Motor neuron (in vitro differentiated cells): ENCODE data around the gene CLIC1. TPM values are rescaled to one million over a fixed set of nuclear protein-coding genes. Genes with fewer than 3 reads are reported as not detected.
A peak's percentile ranks its signal among the peaks of the same experiment; 100 is the strongest.

Experiments
- ATAC-seq, 8 experiments: fragments of 200-7000 bp; cut with Tn5 transposase; replicated peaks in 6 of 8; 2 replicates each; pipeline ENCODE4 v1.8.0; 2021; ENCODE audit warnings: mild to moderate bottlenecking in 8 of 8, moderate library complexity in 8 of 8
- H3K27ac ChIP-seq, 2 donors: fragments of 250-450 bp; sonication (Bioruptor Pico); 2 replicates each; pipeline ENCODE4 v1.9.0; 2021; ENCODE audit warnings: antibody characterized with exemption in 2 of 2, mild to moderate bottlenecking in 2 of 2, moderate library complexity in 1 of 2
- H3K4me1 ChIP-seq, 2 donors: fragments of 250-450 bp; sonication (Bioruptor Pico); replicated peaks in 1 of 2; 2 replicates each; pipeline ENCODE4 v1.6.1; 2021; ENCODE audit warnings: antibody characterized with exemption in 2 of 2, mild to moderate bottlenecking in 2 of 2, moderate library complexity in 1 of 2
- H3K4me3 ChIP-seq, 5 donors: fragments of 250-450 bp; sonication (Bioruptor Pico); 2 replicates each; pipeline ENCODE4 v1.9.0; 2021; ENCODE audit warnings: antibody characterized with exemption in 5 of 5, mild to moderate bottlenecking in 5 of 5, moderate library complexity in 4 of 5
- WGBS, 10 experiments: fragments of 450-650 bp; shearing (Covaris generic); methylation state at CpG; one replicate each; pipeline ENCODE4 v1.0.0; 2022; 5-methylcytosine and 5-hydroxymethylcytosine counted together
- in situ Hi-C, 9 experiments: fragments of 400-800 bp; cut with MboI; loops; one replicate each; pipeline ENCODE4 v1.15.0; 2021; ENCODE audit warnings: low sequenced_read_pairs in 9 of 9, low pct_unique_long_range_greater_than_20kb in 2 of 9; ENCODE audit not compliant: unreplicated experiment in 9 of 9
- total RNA-seq, 8 experiments: library from RNA; unstranded; fragments of 300-600 nt; gene quantifications; 2 replicates each; pipeline versions ENCODE4 v1.2.3 to v1.2.4, GENCODE V29; 2022

The CLIC1 gene
- total RNA-seq, 8 experiments from 2014 or later, result 73.5 to 627 (median 176) TPM

- peak overlapping the region; percentile 76 to 77 for H3K27ac ChIP-seq
- H3K4me3 ChIP-seq, result peak overlapping the region; percentile 67 to 92 (median 91)
- peaks cover 20 to 22% of the 10 kb centered on the region in 2 donors for H3K4me1 ChIP-seq
- in situ Hi-C loops, result no loop called here
- peak; percentile 33 to 82 (median 78) for ATAC-seq
- WGBS, 10 experiments, result 5 to 20% (median 13%) methylated on average over 1 to 18 of the region's 46 CpGs; no CpG with 5 or more reads in 7 of the 10 experiments
Observed at GRCh38 chr6:31729979-31730630, 6.2 kb downstream of the CLIC1 start.

- peak overlapping the region; percentile 76 to 77 for H3K27ac ChIP-seq
- in situ Hi-C loops, result no loop called here
- H3K4me3 ChIP-seq, result peak overlapping the region; percentile 67 to 92 (median 91)
- peak; percentile 76 to 88 (median 82) for ATAC-seq
- H3K4me1 ChIP-seq, result peaks cover 16 to 19% of the 10 kb centered on the region in 2 donors
- 0 to 5% methylated on average over 1 to 4 of the region's 29 CpGs; no CpG with 5 or more reads in 8 of the 10 experiments for WGBS, 10 experiments
Observed at GRCh38 chr6:31729515-31729978, 6.8 kb downstream of the CLIC1 start.

DNA sequence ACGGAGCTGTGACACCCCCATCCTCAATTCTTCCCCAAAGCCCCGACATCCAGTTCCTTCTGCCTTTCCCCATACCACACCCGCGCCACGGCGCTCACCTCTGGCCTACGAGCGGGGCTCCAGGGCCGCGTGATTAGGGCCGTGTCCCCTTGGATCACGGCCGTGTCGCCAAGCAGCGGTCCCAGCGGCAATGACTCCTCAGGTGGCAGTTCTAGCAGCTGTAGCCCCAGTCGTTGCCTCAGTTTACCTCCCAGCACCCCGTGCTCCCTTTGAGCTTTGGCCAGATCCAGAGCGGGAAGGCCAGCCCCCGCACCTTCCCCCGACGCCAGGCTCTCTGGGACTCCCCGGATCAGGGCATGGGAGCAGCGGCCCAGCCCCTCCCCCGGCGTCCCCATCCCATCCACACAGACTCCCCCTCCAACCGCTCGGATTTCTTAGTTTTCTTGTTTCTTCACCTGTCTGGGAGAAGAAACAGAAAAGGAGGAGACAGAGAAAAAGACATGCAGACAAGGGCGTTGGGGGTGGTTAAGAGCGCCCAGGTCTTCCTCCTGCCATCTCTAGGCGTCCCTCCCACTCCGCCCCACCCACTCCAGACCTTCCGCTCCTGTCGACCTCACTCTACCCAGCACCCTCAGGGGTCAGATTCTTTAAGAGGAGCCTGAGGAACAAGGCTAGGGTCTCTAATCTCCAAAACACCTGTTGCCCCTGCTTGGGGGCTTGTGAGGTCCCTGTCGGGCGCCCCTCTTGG, 7.4 kb downstream of the CLIC1 start, which contains the start of gene DDAH2:
Gene DDAH2 (minus strand): TSS at position 533 of the 748 bp plus-strand sequence. CDS start 138 bp downstream, at position 395.
- Histone ChIP-seq H3K27ac (peak within 1 kb of the TSS; percentile 76 to 77), H3K4me1 (peaks cover 12 to 13% of the 10 kb centered on the region in 2 donors), H3K4me3 (peak within 1 kb of the TSS; percentile 67 to 92 (median 91))
- in situ Hi-C loops, result no loop called here
- 0 to 64% (median 20%) methylated on average over 1 to 12 of the region's 36 CpGs; no CpG with 5 or more reads in 3 of the 10 experiments for WGBS, 10 experiments
- peak in 3 of 8 experiments; percentile 25 to 31 (median 25) for ATAC-seq

DNA sequence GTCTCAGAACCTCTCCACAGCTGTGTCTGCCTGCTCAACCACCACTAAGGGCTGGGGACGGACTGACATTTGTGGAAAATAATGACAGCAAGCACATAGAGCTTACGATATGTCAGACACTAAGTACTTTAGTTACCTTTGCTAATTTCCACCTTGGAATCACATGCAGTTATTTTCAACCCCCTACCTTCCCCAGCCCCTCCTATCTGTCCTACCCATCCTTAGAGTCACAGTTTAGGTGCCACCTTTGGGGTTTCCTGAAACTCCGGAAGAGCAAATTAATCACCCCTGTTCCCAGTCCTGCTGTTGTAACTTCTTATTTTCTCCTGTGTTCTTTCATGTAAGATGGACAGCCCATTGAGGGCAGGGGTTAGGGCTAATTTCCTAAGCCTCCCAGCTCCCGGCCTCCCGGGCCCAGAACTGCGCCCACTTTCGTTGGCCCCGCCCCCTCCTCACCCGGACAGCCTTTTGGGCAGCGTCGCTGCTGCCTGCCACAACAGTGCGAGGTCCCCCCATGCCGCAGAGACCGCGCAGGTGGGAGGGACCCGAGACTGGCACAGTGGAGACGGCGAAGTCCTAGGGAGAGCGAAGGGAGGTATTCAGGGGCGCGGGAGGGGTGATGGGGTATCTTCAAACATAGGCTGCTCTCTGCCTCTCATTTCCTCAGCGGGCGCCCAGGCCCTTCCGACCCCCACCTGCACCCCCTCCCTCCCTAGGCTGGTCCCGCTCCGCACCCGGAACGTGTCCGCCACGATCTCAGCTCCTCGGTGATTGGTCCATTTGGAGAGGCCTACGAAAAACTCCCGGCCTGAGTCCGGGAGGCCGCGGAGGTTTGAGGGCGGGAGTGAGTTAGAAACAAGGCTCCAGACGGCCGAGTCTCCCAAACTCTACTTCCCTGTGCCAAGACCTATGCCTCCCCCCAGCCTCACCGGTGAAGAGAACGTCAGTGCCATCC, 8.3 kb downstream of the CLIC1 start:
- H3K4me3 ChIP-seq, result no peak overlapping the region
- 30 to 100% (median 96%) methylated on average over 1 to 18 of the region's 41 CpGs; no CpG with 5 or more reads in 3 of the 10 experiments for WGBS, 10 experiments
- in situ Hi-C loops, result no loop called here
- ATAC-seq, result no peak
- peaks cover 12% of the 10 kb centered on the region in 2 donors for H3K4me1 ChIP-seq
- H3K27ac ChIP-seq, result no peak overlapping the region

DNA sequence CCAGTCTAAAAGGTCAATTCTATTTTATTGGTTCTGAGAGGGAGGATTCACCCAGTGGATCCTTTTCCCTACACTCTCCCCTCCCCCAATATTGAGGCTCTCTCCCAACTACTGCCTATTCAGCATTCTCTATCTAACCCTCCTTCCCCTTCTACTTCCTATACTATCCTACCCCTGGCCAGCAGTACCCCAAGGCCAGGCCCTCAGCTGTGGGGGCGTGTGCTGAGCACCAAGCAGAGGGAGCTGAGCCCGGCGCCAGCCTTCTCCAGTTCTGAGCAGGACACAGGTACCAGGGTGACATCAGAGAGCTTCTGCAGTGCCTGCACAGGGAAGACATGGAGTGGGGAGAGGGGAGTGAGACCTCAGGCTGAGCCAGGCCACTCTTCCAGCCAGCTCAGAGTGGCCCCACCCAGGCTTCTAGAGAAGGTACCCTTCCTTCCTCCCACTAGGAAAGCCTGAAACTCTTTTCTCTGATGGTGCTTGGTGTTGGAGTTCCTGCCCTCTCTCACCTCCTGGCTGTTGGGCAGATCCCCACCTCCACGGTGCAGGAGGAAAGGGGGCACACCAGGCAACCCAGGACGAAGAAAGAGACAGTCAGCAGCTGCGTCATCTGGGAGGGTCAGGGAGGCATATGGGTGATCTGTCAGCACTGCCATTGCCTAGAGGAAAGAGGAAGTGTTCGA, 9.2 kb downstream of the CLIC1 start:
- no peak for ATAC-seq
- in situ Hi-C loops, result no loop called here
- H3K4me3 ChIP-seq, result no peak overlapping the region

DNA sequence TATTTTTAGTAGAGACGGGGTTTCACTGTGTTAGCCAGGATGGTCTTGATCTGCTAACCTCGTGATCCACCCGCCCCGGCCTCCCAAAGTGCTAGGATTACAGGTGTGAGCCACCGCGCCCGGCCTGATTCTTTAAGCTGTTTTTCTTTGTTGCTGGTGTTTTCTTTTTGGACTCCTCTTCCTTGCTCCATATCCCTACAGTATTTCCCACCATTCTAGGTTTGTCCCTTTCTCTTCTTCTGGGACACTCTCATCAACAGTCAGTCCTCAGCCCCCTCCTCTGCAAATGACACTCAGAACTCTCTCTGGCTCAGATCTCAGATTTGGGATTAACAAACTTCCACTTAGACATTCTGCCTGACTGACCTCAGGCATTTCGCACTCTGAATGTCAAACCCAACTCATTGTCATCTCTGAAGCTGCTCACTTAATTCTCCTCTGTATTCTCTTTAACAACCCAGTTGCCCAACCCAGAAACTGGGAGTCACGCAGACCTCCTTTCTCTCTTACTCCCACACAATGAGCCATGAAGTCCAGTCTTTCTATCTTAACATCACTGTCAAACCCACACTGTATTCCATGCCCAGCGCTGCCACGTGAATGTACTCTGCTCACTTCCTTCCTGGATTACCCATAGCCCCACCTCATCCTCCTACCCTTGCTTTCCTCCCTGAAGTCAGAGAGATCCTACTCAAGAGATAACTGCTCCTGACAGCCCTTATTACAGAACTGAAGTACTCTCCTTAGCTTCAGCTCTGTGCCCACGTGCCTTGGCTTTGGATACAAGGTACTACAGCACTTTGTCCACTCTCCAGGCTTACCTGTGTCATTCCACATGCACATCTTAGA, 10.6 kb downstream of the CLIC1 start:
- 83 to 100% (median 93%) methylated on average over 1 to 11 of the region's 12 CpGs for WGBS, 10 experiments
- H3K27ac ChIP-seq, result no peak overlapping the region
- in situ Hi-C loops, result no loop called here
- no peak for ATAC-seq
- no peak overlapping the region for H3K4me3 ChIP-seq
- H3K4me1 ChIP-seq, result peaks cover 8 to 12% of the 10 kb centered on the region in 2 donors

More for the DNA sequence above, 9.2 kb downstream of the CLIC1 start:
- Histone ChIP-seq H3K27ac (no peak overlapping the region), H3K4me1 (peaks cover 12% of the 10 kb centered on the region in 2 donors)
- 80 to 100% (median 90%) methylated on average over 2 to 3 of the region's 7 CpGs; no CpG with 5 or more reads in 5 of the 10 experiments for WGBS, 10 experiments

- in situ Hi-C loops, result no loop called here
- WGBS, 10 experiments, result 56 to 94% (median 83%) methylated on average over 1 to 13 of the region's 25 CpGs; no CpG with 5 or more reads in 5 of the 10 experiments
- ATAC-seq, result peak in 5 of 8 experiments; percentile 13 to 27 (median 26)
- H3K4me1 ChIP-seq, result peaks cover 4 to 8% of the 10 kb centered on the region in 2 donors
- no peak overlapping the region for H3K4me3 ChIP-seq
- no peak overlapping the region for H3K27ac ChIP-seq
Observed at GRCh38 chr6:31723980-31724691, 12.2 kb downstream of the CLIC1 start.

DNA sequence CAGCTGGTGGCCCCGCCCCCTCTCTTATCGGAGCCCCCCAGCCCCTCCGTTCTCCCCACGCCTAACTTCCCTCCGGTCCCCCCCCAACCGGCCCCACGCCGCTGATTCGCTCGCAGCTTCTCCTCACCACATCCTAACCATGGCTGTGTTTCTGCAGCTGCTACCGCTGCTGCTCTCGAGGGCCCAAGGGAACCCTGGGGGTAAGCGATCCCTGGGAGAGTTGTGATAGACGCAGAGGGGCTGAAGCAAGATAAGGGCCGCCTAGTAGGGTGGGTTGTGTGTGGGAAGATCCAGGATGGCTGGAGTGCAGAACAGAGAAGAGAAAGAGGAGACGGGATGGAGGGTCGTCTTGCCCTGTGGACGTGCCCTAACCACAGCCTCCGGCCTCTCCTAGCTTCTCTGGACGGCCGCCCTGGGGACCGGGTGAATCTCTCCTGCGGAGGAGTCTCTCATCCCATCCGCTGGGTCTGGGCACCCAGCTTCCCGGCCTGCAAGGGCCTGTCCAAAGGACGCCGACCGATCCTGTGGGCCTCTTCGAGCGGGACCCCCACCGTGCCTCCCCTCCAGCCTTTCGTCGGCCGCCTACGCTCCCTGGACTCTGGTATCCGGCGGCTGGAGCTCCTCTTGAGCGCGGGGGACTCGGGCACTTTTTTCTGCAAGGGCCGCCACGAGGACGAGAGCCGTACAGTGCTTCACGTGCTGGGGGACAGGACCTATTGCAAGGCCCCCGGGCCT, 12.9 kb downstream of the CLIC1 start, which contains the start of gene MPIG6B:
Gene MPIG6B (plus strand): TSS at position 129 of the 735 bp plus-strand sequence. CDS start 11 bp downstream, at position 140.
- 50 to 96% (median 81%) methylated on average over 2 to 10 of the region's 46 CpGs; no CpG with 5 or more reads in 6 of the 10 experiments for WGBS, 10 experiments
- Histone ChIP-seq H3K27ac (no peak within 1 kb of the TSS), H3K4me1 (peaks cover 0 to 3% of the 10 kb centered on the region in 2 donors), H3K4me3 (no peak within 1 kb of the TSS)
- ATAC-seq, result peak in 5 of 8 experiments; percentile 5 to 26 (median 18)
- in situ Hi-C loops, result no loop called here

GRCh38 chr6:31722173-31722572, 14.2 kb downstream of the CLIC1 start:
- 40 to 100% (median 91%) methylated on average over 1 to 3 of the region's 3 CpGs; no CpG with 5 or more reads in 7 of the 10 experiments for WGBS, 10 experiments
- in situ Hi-C loops, result no loop called here
- ATAC-seq, result no peak
- Histone ChIP-seq H3K4me3 (no peak overlapping the region), H3K27ac (no peak overlapping the region), H3K4me1 (no peaks in the 10 kb centered on the region)

GRCh38 chr6:31721351-31722020, 14.8 kb downstream of the CLIC1 start, which contains the start of gene LY6G6C:
Gene LY6G6C (minus strand): TSS chr6:31721746. CDS start chr6:31721679, 67 bp downstream.
- no peak within 1 kb of the TSS for H3K27ac ChIP-seq
- peak in 1 of 8 experiments; percentile 70 for ATAC-seq
- 17 to 90% (median 40%) methylated on average over 1 to 2 of the region's 4 CpGs; no CpG with 5 or more reads in 5 of the 10 experiments for WGBS, 10 experiments
- in situ Hi-C loops, result no loop called here
- no peaks in the 10 kb centered on the region for H3K4me1 ChIP-seq
- no peak within 1 kb of the TSS for H3K4me3 ChIP-seq
